Keratinocyte (primary cell): ENCODE measurements around the gene LAMP1. TPM values are rescaled to one million over a fixed set of nuclear protein-coding genes. Genes with fewer than 3 reads are reported as not detected.

ENCODE experiments used
- DNase-seq: peaks from one replicate; pipeline ENCODE4 v3.0.0-alpha.2; 2011; ENCODE audit warnings: low read depth, missing footprints, low spot score
- FAIRE-seq: peaks from 2 replicates; lab custom pipeline; 2011; peaks lifted over from hg19 to GRCh38; lab: Jason Lieb, UNC
- H2AFZ ChIP-seq: 2 replicates; pipeline ENCODE4 v1.6.0; 2012; ENCODE audit warnings: low read length, control low read depth, inconsistent platforms; ENCODE audit not compliant: control insufficient read depth
- H3K27ac ChIP-seq: 2 replicates; pipeline ENCODE4 v1.5.1; 2011; ENCODE audit warnings: low read length; ENCODE audit not compliant: control insufficient read depth, insufficient read depth
- H3K27me3 ChIP-seq: 3 replicates; pipeline ENCODE4 v1.6.0; 2011; ENCODE audit warnings: low read length; ENCODE audit not compliant: control insufficient read depth, insufficient read depth; ENCODE audit errors: extremely low read depth
- H3K36me3 ChIP-seq, 2 experiments: 2 replicates in 1 of 2; 3 replicates in 1 of 2; pipeline ENCODE4 v1.5.1; 2011; ENCODE audit warnings: low read length in 2 of 2, mild to moderate bottlenecking in 1 of 2; ENCODE audit not compliant: control insufficient read depth in 2 of 2, insufficient read depth in 2 of 2; ENCODE audit errors: extremely low read depth in 1 of 2
- H3K4me1 ChIP-seq: 3 replicates; pipeline ENCODE4 v1.5.1; 2011; ENCODE audit warnings: low read length; ENCODE audit not compliant: control insufficient read depth, insufficient read depth; ENCODE audit errors: extremely low read depth
- H3K4me2 ChIP-seq: 3 replicates; pipeline ENCODE4 v1.6.0; 2011; ENCODE audit warnings: low read depth, low read length; ENCODE audit not compliant: control insufficient read depth, insufficient read depth; ENCODE audit errors: extremely low read depth
- H3K4me3 ChIP-seq, 3 experiments: fragments of 200-600 bp in 1 of 3; sonication (generic) in 1 of 3; 2 replicates in 2 of 3; 3 replicates in 1 of 3; pipeline ENCODE4 v1.5.1; 2011 to 2016; ENCODE audit warnings: low read length in 3 of 3, mild to moderate bottlenecking in 3 of 3, control low read depth in 2 of 3, inconsistent platforms in 1 of 3, low read depth in 1 of 3, mixed read lengths in 1 of 3, mixed run types in 1 of 3, moderate library complexity in 1 of 3; ENCODE audit not compliant: control insufficient read depth in 2 of 3, insufficient read depth in 2 of 3; ENCODE audit errors: extremely low read depth in 1 of 3
- H3K79me2 ChIP-seq: 2 replicates; pipeline ENCODE4 v1.6.0; 2012; ENCODE audit warnings: low read length; ENCODE audit not compliant: control insufficient read depth, insufficient read depth
- H3K9ac ChIP-seq: 3 replicates; pipeline ENCODE4 v1.6.0; 2011; ENCODE audit warnings: low read length; ENCODE audit not compliant: control insufficient read depth, insufficient read depth; ENCODE audit errors: extremely low read depth
- H3K9me1 ChIP-seq: 3 replicates; pipeline ENCODE4 v1.6.0; 2011; ENCODE audit warnings: low read length; ENCODE audit not compliant: control insufficient read depth, insufficient read depth; ENCODE audit errors: extremely low read depth
- H3K9me3 ChIP-seq: 2 replicates; pipeline ENCODE4 v1.5.1; 2012; ENCODE audit warnings: low read depth, low read length; ENCODE audit not compliant: control insufficient read depth
- H4K20me1 ChIP-seq: 3 replicates; pipeline ENCODE4 v1.6.0; 2011; ENCODE audit warnings: low read length; ENCODE audit not compliant: control insufficient read depth, insufficient read depth; ENCODE audit errors: extremely low read depth
- CTCF ChIP-seq, 3 experiments: IDR thresholded peaks in 1 of 3; conservative IDR thresholded peaks in 1 of 3; optimal IDR thresholded peaks in 1 of 3; 2 replicates in 2 of 3; 3 replicates in 1 of 3; pipeline versions ENCODE3 to v1.5.1; 2011; ENCODE audit warnings: low read length in 3 of 3, mild to moderate bottlenecking in 3 of 3, moderate library complexity in 2 of 3, control low read depth in 1 of 3, inconsistent platforms in 1 of 3; ENCODE audit not compliant: insufficient read depth in 2 of 3; ENCODE audit errors: extremely low read depth in 1 of 3
- EZH2 ChIP-seq: IDR thresholded peaks from one replicate; pipeline ENCODE4 v1.6.1; 2012; ENCODE audit warnings: inconsistent platforms, mild to moderate bottlenecking, low read length, moderate library complexity
- dilution Hi-C: fragments of 300-500 bp; cut with MboI; formaldehyde crosslinking; loops from one replicate; pipeline ENCODE4 v1.7.0; 2020; ENCODE audit warnings: low sequenced_read_pairs; ENCODE audit not compliant: extremely low pct_ligation_motif_present
- polyA plus RNA-seq, 5 experiments: library from polyadenylated mRNA; depleted of rRNA in 3 of 5; stranded (reverse) in 3 of 5; stranded (forward) in 1 of 5; unstranded in 1 of 5; fragments of >200 nt; gene quantifications; 1 replicate in 1 of 5; 2 replicates in 3 of 5; 3 replicates in 1 of 5; pipeline versions ENCODE4 v1.2.1 to v1.2.3, GENCODE V29; 2011 to 2012; ENCODE audit warnings: missing spikeins in 2 of 5, low read depth in 1 of 5, low replicate concordance in 1 of 5

The LAMP1 gene
- polyA plus RNA-seq, 1 donor (not counting 4 experiments of a cell fraction or from before 2014, with no cell fraction given) = 202 TPM

- H3K27ac ChIP-seq = no peak overlapping the region
- no peak for DNase-seq
- H3K27me3 ChIP-seq = no peaks in the 10 kb centered on the region
- FAIRE-seq = no peak
- H3K9me1 ChIP-seq = no peaks in the 10 kb centered on the region
- H4K20me1 ChIP-seq = no peaks in the 10 kb centered on the region
- no peak overlapping the region for H2AFZ ChIP-seq
- H3K79me2 ChIP-seq = no peaks in the 10 kb centered on the region
- H3K9ac ChIP-seq = no peak overlapping the region
- H3K9me3 ChIP-seq = no peaks in the 10 kb centered on the region
- no peaks in the 10 kb centered on the region for H3K36me3 ChIP-seq
- dilution Hi-C loops = no loop called here
- H3K4me3 ChIP-seq = no peak overlapping the region
- H3K4me1 ChIP-seq = no peaks in the 10 kb centered on the region
- no peak overlapping the region for H3K4me2 ChIP-seq
- TF ChIP-seq EZH2 (no peak), CTCF (optimal IDR thresholded peaks at IDR 0.05 in 1 of 3, IDR thresholded peaks at IDR 0.05 in 1 of 3, conservative IDR thresholded peaks at IDR 0.05 in 1 of 3; ENCODE audit: extremely low read depth in 1 of 3, insufficient read depth in 2 of 3, low read length in 3 of 3) (no peak)
Measured at GRCh38 chr13:113337976-113338375, 40.9 kb downstream of the LAMP1 start.

- Histone ChIP-seq H3K36me3 (no peaks in the 10 kb centered on the region), H3K4me3 (no peak overlapping the region), H3K79me2 (no peaks in the 10 kb centered on the region), H3K9ac (no peak overlapping the region), H3K9me3 (no peaks in the 10 kb centered on the region), H3K4me1 (no peaks in the 10 kb centered on the region), H4K20me1 (no peaks in the 10 kb centered on the region), H2AFZ (no peak overlapping the region), H3K27me3 (no peaks in the 10 kb centered on the region), H3K4me2 (no peak overlapping the region), H3K27ac (no peak overlapping the region), H3K9me1 (no peaks in the 10 kb centered on the region)
- DNase-seq (no peak), FAIRE-seq (no peak)
- no peak for TF ChIP-seq CTCF (optimal IDR thresholded peaks at IDR 0.05 in 1 of 3, IDR thresholded peaks at IDR 0.05 in 1 of 3, conservative IDR thresholded peaks at IDR 0.05 in 1 of 3; ENCODE audit: extremely low read depth in 1 of 3, insufficient read depth in 2 of 3, low read length in 3 of 3)
- no peak for TF ChIP-seq EZH2
- dilution Hi-C loops = no loop called here
Measured at GRCh38 chr13:113338451-113338850, 41.4 kb downstream of the LAMP1 start.
